H9 (cell line): ENCODE measurements around the gene PROSER3. TPM values are rescaled to one million over a fixed set of nuclear protein-coding genes. Genes with fewer than 3 reads are reported as not detected.

Experiments used
- DNase-seq: peaks from one replicate; pipeline ENCODE4 v3.0.0-alpha.2; 2017
- H2AFZ ChIP-seq: one replicate; pipeline ENCODE4 v1.6.1; 2013; ENCODE audit warnings: mild to moderate bottlenecking, low read length, control low read depth, moderate library complexity
- H2AK5ac ChIP-seq: 2 replicates; pipeline ENCODE4 v1.6.1; 2013; ENCODE audit warnings: low read length, control low read depth, mixed read lengths; ENCODE audit not compliant: insufficient read length
- H2BK120ac ChIP-seq: one replicate; pipeline ENCODE4 v1.6.1; 2013; ENCODE audit warnings: low read depth, mild to moderate bottlenecking, low read length, control low read depth, inconsistent platforms; ENCODE audit not compliant: poor library complexity, severe bottlenecking
- H2BK12ac ChIP-seq: 2 replicates; pipeline ENCODE4 v1.6.1; 2013; ENCODE audit warnings: low read length, control low read depth, mixed read lengths, low read depth; ENCODE audit not compliant: insufficient read length
- H2BK15ac ChIP-seq: 2 replicates; pipeline ENCODE4 v1.6.1; 2013; ENCODE audit warnings: low read depth, low read length, control low read depth
- H2BK20ac ChIP-seq: one replicate; pipeline ENCODE4 v1.6.1; 2013; ENCODE audit warnings: low read depth, mild to moderate bottlenecking, low read length, control low read depth, inconsistent platforms; ENCODE audit not compliant: poor library complexity, severe bottlenecking
- H2BK5ac ChIP-seq: 2 replicates; pipeline ENCODE4 v1.6.1; 2013; ENCODE audit warnings: low read length, control low read depth, mixed read lengths; ENCODE audit not compliant: insufficient read length
- H3K14ac ChIP-seq: 2 replicates; pipeline ENCODE4 v1.6.1; 2013; ENCODE audit warnings: low read length, control low read depth; ENCODE audit not compliant: insufficient read depth
- H3K18ac ChIP-seq: 2 replicates; pipeline ENCODE4 v1.6.1; 2013; ENCODE audit warnings: low read depth, mild to moderate bottlenecking, mixed read lengths, low read length, control low read depth; ENCODE audit not compliant: insufficient read length
- H3K23ac ChIP-seq: 2 replicates; pipeline ENCODE4 v1.6.1; 2013; ENCODE audit warnings: low read length, control low read depth, mixed read lengths, low read depth; ENCODE audit not compliant: insufficient read length
- H3K23me2 ChIP-seq: 2 replicates; pipeline ENCODE4 v1.6.1; 2013; ENCODE audit warnings: low read depth, mild to moderate bottlenecking, mixed read lengths, low read length, control low read depth; ENCODE audit not compliant: insufficient read length, poor library complexity, severe bottlenecking
- H3K27ac ChIP-seq: 2 replicates; pipeline ENCODE4 v1.5.1; 2013; ENCODE audit warnings: low read length, control low read depth, mixed read lengths, low read depth; ENCODE audit not compliant: insufficient read length
- H3K27me3 ChIP-seq: 2 replicates; pipeline ENCODE4 v1.6.1; 2013; ENCODE audit warnings: low read length, control low read depth, inconsistent platforms; ENCODE audit not compliant: insufficient read depth
- H3K4ac ChIP-seq: 2 replicates; pipeline ENCODE4 v1.6.1; 2013; ENCODE audit warnings: low read depth, mild to moderate bottlenecking, control low read depth, inconsistent platforms, low read length, moderate library complexity
- H3K4me1 ChIP-seq: 2 replicates; pipeline ENCODE4 v1.6.1; 2013; ENCODE audit warnings: low read length, control low read depth, inconsistent platforms; ENCODE audit not compliant: insufficient read depth
- H3K4me2 ChIP-seq: 2 replicates; pipeline ENCODE4 v1.6.1; 2013; ENCODE audit warnings: low read length, control low read depth, mixed read lengths; ENCODE audit not compliant: insufficient read length, insufficient read depth
- H3K56ac ChIP-seq: 2 replicates; pipeline ENCODE4 v1.6.1; 2013; ENCODE audit warnings: low read depth, mild to moderate bottlenecking, mixed read lengths, low read length, control low read depth; ENCODE audit not compliant: insufficient read length
- H3K79me1 ChIP-seq: 2 replicates; pipeline ENCODE4 v1.6.1; 2013; ENCODE audit warnings: low read depth, mild to moderate bottlenecking, moderate library complexity, low read length, control low read depth, inconsistent platforms; ENCODE audit not compliant: insufficient read depth, poor library complexity, severe bottlenecking
- H3K79me2 ChIP-seq: 2 replicates; pipeline ENCODE4 v1.6.1; 2013; ENCODE audit warnings: low read length, control low read depth, inconsistent platforms; ENCODE audit not compliant: insufficient read depth
- H3K9ac ChIP-seq: 2 replicates; pipeline ENCODE4 v1.6.1; 2013; ENCODE audit warnings: low read length, control low read depth, mixed read lengths; ENCODE audit not compliant: insufficient read length; ENCODE audit errors: extremely low read depth
- H3K9me3 ChIP-seq: one replicate; pipeline ENCODE4 v1.6.1; 2013; ENCODE audit warnings: low read depth, low read length, inconsistent platforms; ENCODE audit not compliant: control insufficient read depth
- H3T11ph ChIP-seq: one replicate; pipeline ENCODE4 v1.6.1; 2013; ENCODE audit warnings: mild to moderate bottlenecking, low read length, control low read depth, inconsistent platforms
- H4K20me1 ChIP-seq: one replicate; pipeline ENCODE4 v1.6.1; 2013; ENCODE audit not compliant: control insufficient read depth, insufficient read length, insufficient read depth
- H4K5ac ChIP-seq: 2 replicates; pipeline ENCODE4 v1.6.1; 2013; ENCODE audit warnings: low read depth, mild to moderate bottlenecking, mixed read lengths, low read length, control low read depth; ENCODE audit not compliant: insufficient read length
- H4K8ac ChIP-seq: replicated peaks from 2 replicates; pipeline ENCODE4 v1.6.1; 2013; ENCODE audit warnings: low read length, control low read depth, mixed read lengths, low read depth; ENCODE audit not compliant: insufficient read length
- H4K91ac ChIP-seq: 2 replicates; pipeline ENCODE4 v1.6.1; 2013; ENCODE audit warnings: low read depth, mild to moderate bottlenecking, moderate library complexity, mixed read lengths, low read length, control low read depth; ENCODE audit not compliant: insufficient read length
- H3K27ac Mint-ChIP-seq, 3 experiments: 2 replicates in 2 of 3; 3 replicates in 1 of 3; pipeline ENCODE4 v1.8.0; 2020 to 2021; ENCODE audit warnings: mixed read lengths in 3 of 3, mild to moderate bottlenecking in 1 of 3, moderate library complexity in 1 of 3
- H3K27me3 Mint-ChIP-seq: 2 replicates; pipeline ENCODE4 v1.8.0; 2021; ENCODE audit warnings: low read depth, mild to moderate bottlenecking, moderate library complexity, mixed read lengths
- H3K36me3 Mint-ChIP-seq, 3 experiments: 2 replicates in 2 of 3; 3 replicates in 1 of 3; pipeline ENCODE4 v1.8.0; 2020 to 2021; ENCODE audit warnings: low read depth in 3 of 3, mixed read lengths in 3 of 3; ENCODE audit not compliant: insufficient read depth in 1 of 3
- H3K4me1 Mint-ChIP-seq, 2 experiments: 2 replicates each; pipeline ENCODE4 v1.8.0; 2020; ENCODE audit warnings: mixed read lengths in 2 of 2
- H3K4me3 Mint-ChIP-seq, 2 experiments: 2 replicates in 1 of 2; 3 replicates in 1 of 2; pipeline ENCODE4 v1.8.0; 2020 to 2021; ENCODE audit warnings: mild to moderate bottlenecking in 2 of 2, mixed read lengths in 2 of 2, moderate library complexity in 1 of 2
- H3K9me3 Mint-ChIP-seq, 2 experiments: 2 replicates in 1 of 2; 3 replicates in 1 of 2; pipeline ENCODE4 v1.8.0; 2020; ENCODE audit warnings: mild to moderate bottlenecking in 2 of 2, mixed read lengths in 2 of 2, moderate library complexity in 1 of 2
- CTCF ChIP-seq: fragments of 200-600 bp; sonication (generic); conservative IDR thresholded peaks from 3 replicates; pipeline ENCODE4 v1.8.0; 2021; ENCODE audit warnings: antibody characterized with exemption, mild to moderate bottlenecking
- WGBS: extraction: QIAGEN DNeasy Blood & Tissue Kit; methylation state at CpG from one replicate; pipeline ENCODE4 v1.1.7; 2013; ENCODE audit warnings: missing lambda C conversion rate, low lambda C conversion rate, mixed read lengths; ENCODE audit not compliant: insufficient read length; ENCODE audit errors: extremely low coverage; 5-methylcytosine and 5-hydroxymethylcytosine counted together
- total RNA-seq: library from RNA; stranded (reverse); gene quantifications from 2 replicates; pipeline ENCODE4 v1.2.1, GENCODE V29; 2021

Gene PROSER3
- total RNA-seq, 1 experiment from 2014 or later = 29.1 TPM

- no peak overlapping the region for H3K27ac Mint-ChIP-seq
- no peaks in the 10 kb centered on the region for H3K36me3 Mint-ChIP-seq
- Histone ChIP-seq H3K27me3 (no peaks in the 10 kb centered on the region; the same call in 1 of the 2 replicates), H2BK12ac (no peak overlapping the region), H3K4ac (no peak overlapping the region), H2BK20ac (no peak overlapping the region), H3K4me1 (0 out of 2 replicates have a peak, but pooled peaks cover 2% of the 10 kb centered on the region), H3K23ac (no peak overlapping the region), H3T11ph (no peak overlapping the region), H3K27ac (no peak overlapping the region), H2AFZ (no peak overlapping the region), H4K8ac (no peak overlapping the region), H3K23me2 (peaks cover 5% of the 10 kb centered on the region), H2BK5ac (no peak overlapping the region), H3K14ac (no peak overlapping the region), H2BK15ac (no peak overlapping the region), H3K9me3 (no peaks in the 10 kb centered on the region), H3K4me2 (no peak overlapping the region), H4K91ac (no peak overlapping the region), H4K5ac (no peak overlapping the region), H3K56ac (no peak overlapping the region), H4K20me1 (no peaks in the 10 kb centered on the region), H3K79me1 (no peaks in the 10 kb centered on the region), H3K18ac (no peak overlapping the region), H3K9ac (no peak overlapping the region), H2BK120ac (no peak overlapping the region), H2AK5ac (no peak overlapping the region), H3K79me2 (no peaks in the 10 kb centered on the region)
- no peak for DNase-seq
- H3K9me3 Mint-ChIP-seq = no peaks in the 10 kb centered on the region; a peak in 2 of 5 replicates
- WGBS = no CpG with 5 or more reads among the region's 3 CpGs
- H3K27me3 Mint-ChIP-seq = peaks cover 42% of the 10 kb centered on the region
- peaks cover 4 to 11% of the 10 kb centered on the region in 2 experiments for H3K4me1 Mint-ChIP-seq
- no peak for TF ChIP-seq CTCF
- no peak overlapping the region for H3K4me3 Mint-ChIP-seq
Observed at GRCh38 chr19:35801828-35802227, 43.9 kb downstream of the PROSER3 start.
